ENCODE data around the gene ARHGDIB.

ARHGDIB gene

GRCh38 chr12:14892726-14893505 is 68.5 kb downstream of the ARHGDIB start:
- Histone ChIP-seq H3K27me3 (ENCODE audit: control insufficient read depth, insufficient read depth, low read length) (no peaks in the 10 kb centered on the region), H3K27ac (ENCODE audit: low read depth, low read length) (no peak overlapping the region), H3K9ac (ENCODE audit: low read depth, low read length) (no peak overlapping the region), H3K9me3 (ENCODE audit: control insufficient read depth, insufficient read depth, low read length) (no peaks in the 10 kb centered on the region), H3K4me3 (ENCODE audit: low read depth, low read length) (no peak overlapping the region), H3K36me3 (ENCODE audit: control insufficient read depth, insufficient read depth, low read length) (no peaks in the 10 kb centered on the region), H3K4me1 (ENCODE audit: control insufficient read depth, insufficient read depth, low read length) (0 out of 2 replicates have a peak, but pooled peaks cover 2% of the 10 kb centered on the region)
